Erythroblast (primary cell): ENCODE measurements around the gene ERN1.
"Not testable (repeated sequence)": the region's sequence is repeated elsewhere in the genome, so short reads cannot be mapped to it uniquely, and the experiment has no call there.

Experiments used
- DNase-seq, 2 experiments: peaks; one replicate each; lab custom pipeline; 2025; lab: John Stamatoyannopoulos, UW
- GATA1 ChIP-seq: IDR thresholded peaks from 2 replicates; pipeline ENCODE4 v1.6.1; 2011; ENCODE audit warnings: low read depth, mild to moderate bottlenecking, control low read depth, low read length, moderate library complexity
- POLR2A ChIP-seq: IDR thresholded peaks from 2 replicates; pipeline ENCODE4 v1.6.1; 2011; ENCODE audit warnings: mild to moderate bottlenecking, low read length

Gene ERN1

GRCh38 chr17:64139542-64139941 is 9.6 kb upstream of the ERN1 start:
- no peak for TF ChIP-seq POLR2A
- TF ChIP-seq GATA1, result no peak
- no peak for DNase-seq

GRCh38 chr17:64138441-64138840 is 8.5 kb upstream of the ERN1 start:
- DNase-seq, result no peak
- TF ChIP-seq POLR2A (no peak), GATA1 (no peak)

GRCh38 chr17:64135000-64135399 is 5.1 kb upstream of the ERN1 start:
- no peak for TF ChIP-seq POLR2A
- TF ChIP-seq GATA1, result no peak
- no peak for DNase-seq

GRCh38 chr17:64134216-64134970 is 4.4 kb upstream of the ERN1 start:
- no peak for TF ChIP-seq GATA1
- TF ChIP-seq POLR2A, result no peak

GRCh38 chr17:64133546-64134215 is 3.7 kb upstream of the ERN1 start:
- DNase-seq, result peak; percentile 72 to 83
- TF ChIP-seq POLR2A (no peak), GATA1 (no peak)

More at GRCh38 chr17:64134216-64134970, 4.4 kb upstream of the ERN1 start:
- no peak for DNase-seq

- TF ChIP-seq GATA1 (no peak), POLR2A (no peak)
- no peak for DNase-seq
Observed at GRCh38 chr17:64131606-64132270, 1.8 kb upstream of the ERN1 start.

- no peak for DNase-seq
- TF ChIP-seq GATA1, result no peak
- no peak for TF ChIP-seq POLR2A
Observed at GRCh38 chr17:64130559-64131001, 636 bp upstream of the ERN1 start.

- no peak for TF ChIP-seq GATA1
- TF ChIP-seq POLR2A, result no peak
- DNase-seq, result no peak
Observed at GRCh38 chr17:64129515-64129764, 504 bp downstream of the ERN1 start.

- DNase-seq, result peak in 1 of 2 experiments; percentile 62
- TF ChIP-seq GATA1, result no peak
- TF ChIP-seq POLR2A, result no peak
Observed at GRCh38 chr17:64128787-64129514, 993 bp downstream of the ERN1 start.

- no peak for TF ChIP-seq GATA1
- no peak for TF ChIP-seq POLR2A
- DNase-seq, result no peak
Observed at GRCh38 chr17:64126918-64127317, 3.0 kb downstream of the ERN1 start.

- no peak for DNase-seq
Observed at GRCh38 chr17:64125937-64126336, 4.0 kb downstream of the ERN1 start.

GRCh38 chr17:64124609-64125008 is 5.3 kb downstream of the ERN1 start:
- TF ChIP-seq POLR2A, result no peak
- no peak for TF ChIP-seq GATA1
- no peak for DNase-seq

More at GRCh38 chr17:64125937-64126336, 4.0 kb downstream of the ERN1 start:
- TF ChIP-seq GATA1, result no peak

- DNase-seq, result no peak
- TF ChIP-seq GATA1, result no peak
- TF ChIP-seq POLR2A, result no peak
Observed at GRCh38 chr17:64123114-64123513, 6.8 kb downstream of the ERN1 start.

GRCh38 chr17:64120972-64121786 is 8.8 kb downstream of the ERN1 start:
- DNase-seq, result not testable (repeated sequence)
